ENCODE data around the gene CCN5. TPM values are rescaled to one million over a fixed set of nuclear protein-coding genes. Genes with fewer than 3 reads are reported as not detected.

CCN5 gene
- total and polyA plus RNA-seq, 2 of the 8 experiments (the other 6 are each of a cell fraction or from before 2014, with no cell fraction given), result not detected

DNA sequence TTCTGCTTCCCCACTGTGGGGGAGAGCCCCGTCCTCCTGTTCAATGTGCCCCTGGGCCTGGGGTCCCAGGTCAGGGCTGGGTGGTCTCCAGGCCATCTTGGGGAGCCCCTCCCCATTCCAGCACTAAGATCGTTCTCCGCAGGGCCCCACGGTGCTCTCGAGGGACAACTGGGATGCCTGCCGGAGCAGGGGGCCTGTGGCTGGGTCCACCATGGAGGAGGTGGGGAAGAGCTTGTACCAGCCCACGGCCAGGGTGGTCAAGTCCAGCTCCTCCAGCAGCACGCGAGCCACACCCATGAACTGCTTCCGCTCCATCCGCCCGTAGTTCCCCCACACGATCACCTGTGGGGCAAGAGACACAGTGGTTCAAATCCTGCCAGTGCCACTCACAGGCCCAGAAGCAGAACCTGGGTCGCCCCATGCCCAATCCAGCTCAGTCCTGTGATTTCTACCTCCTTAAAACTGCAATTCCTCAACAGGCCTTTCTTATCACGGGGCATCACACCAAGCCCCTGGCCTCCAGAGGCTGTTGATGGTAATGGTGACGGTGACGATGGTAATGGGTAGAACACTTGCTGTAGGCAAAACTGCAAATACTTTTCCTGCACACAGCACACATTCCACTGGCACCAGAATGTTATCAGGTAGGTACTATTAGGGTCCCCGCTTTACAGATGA lies 41.0 kb downstream of the CCN5 start:
- Histone ChIP-seq H2BK20ac (ENCODE audit: low read length) (no peak overlapping the region), H3K4me2 (ENCODE audit: insufficient read depth in 1 of 2, low read depth in 2 of 2, low read length in 2 of 2) (no peak overlapping the region), H2BK15ac (ENCODE audit: low read length) (no peak overlapping the region), H3K4me1 (replicated peaks in 1 of 4; ENCODE audit: control insufficient read depth in 3 of 4, insufficient read depth in 4 of 4, low read length in 3 of 4) (peaks cover 0 to 10% (median under 1%) of the 10 kb centered on the region in 4 experiments; a peak in 1 of 7 replicates), H3K36me3 (ENCODE audit: control insufficient read depth in 2 of 4, insufficient read depth in 4 of 4, low read length in 3 of 4) (peaks cover 0 to 9% (median 2%) of the 10 kb centered on the region in 4 experiments; a peak in 3 of 8 replicates), H4K91ac (replicated peaks; ENCODE audit: insufficient read length, low read length) (no peak overlapping the region), H3K27me3 (replicated peaks in 1 of 4; ENCODE audit: control insufficient read depth in 3 of 4, extremely low read depth in 1 of 4, insufficient read depth in 3 of 4, low read length in 3 of 4) (no peaks in the 10 kb centered on the region), H2BK5ac (ENCODE audit: low read depth, low read length) (no peak overlapping the region), H3K4me3 (ENCODE audit: extremely low read depth in 1 of 4, insufficient read depth in 2 of 4, low read depth in 3 of 4, low read length in 4 of 4) (no peak overlapping the region), H3K23me2 (ENCODE audit: low read depth, low read length) (no peaks in the 10 kb centered on the region), H3K79me1 (ENCODE audit: low read depth, low read length) (no peaks in the 10 kb centered on the region), H3K4ac (replicated peaks; ENCODE audit: insufficient read length, low read depth, low read length) (no peak overlapping the region), H3K9ac (replicated peaks in 1 of 4; ENCODE audit: extremely low read depth in 1 of 4, low read depth in 3 of 4, low read length in 3 of 4) (no peak overlapping the region), H4K5ac (ENCODE audit: insufficient read length, low read depth, low read length) (no peak overlapping the region), H2AK5ac (ENCODE audit: low read depth, low read length) (no peak overlapping the region), H3K23ac (ENCODE audit: insufficient read length) (no peak overlapping the region), H3K9me3 (ENCODE audit: insufficient read depth in 2 of 2, low read depth in 1 of 2, low read length in 1 of 2) (no peaks in the 10 kb centered on the region), H3K56ac (replicated peaks; ENCODE audit: insufficient read length, low read depth, low read length) (no peak overlapping the region), H4K8ac (ENCODE audit: extremely low read depth, insufficient read depth, low read length) (no peak overlapping the region), H3K18ac (ENCODE audit: extremely low read depth, low read length) (no peak overlapping the region), H3K27ac (ENCODE audit: low read depth, low read length) (no peak overlapping the region), H2AFZ (ENCODE audit: low read length) (no peak overlapping the region), H3K14ac (ENCODE audit: insufficient read length) (no peak overlapping the region), H2BK12ac (ENCODE audit: low read depth, low read length) (no peak overlapping the region), H3K79me2 (ENCODE audit: control insufficient read depth in 1 of 2, insufficient read depth in 2 of 2, low read length in 2 of 2) (no peaks in the 10 kb centered on the region), H2BK120ac (replicated peaks; ENCODE audit: low read depth, low read length) (no peak overlapping the region), H4K20me1 (replicated peaks in 1 of 2; ENCODE audit: control insufficient read depth in 1 of 2, insufficient read depth in 2 of 2, low read length in 2 of 2) (peaks cover 0 to 8% of the 10 kb centered on the region in 2 experiments)
- DNase-seq (ENCODE audit: low read depth in 1 of 2, low spot score in 2 of 2) (no peak), FAIRE-seq (no peak)
- TF ChIP-seq, protein P1, sequence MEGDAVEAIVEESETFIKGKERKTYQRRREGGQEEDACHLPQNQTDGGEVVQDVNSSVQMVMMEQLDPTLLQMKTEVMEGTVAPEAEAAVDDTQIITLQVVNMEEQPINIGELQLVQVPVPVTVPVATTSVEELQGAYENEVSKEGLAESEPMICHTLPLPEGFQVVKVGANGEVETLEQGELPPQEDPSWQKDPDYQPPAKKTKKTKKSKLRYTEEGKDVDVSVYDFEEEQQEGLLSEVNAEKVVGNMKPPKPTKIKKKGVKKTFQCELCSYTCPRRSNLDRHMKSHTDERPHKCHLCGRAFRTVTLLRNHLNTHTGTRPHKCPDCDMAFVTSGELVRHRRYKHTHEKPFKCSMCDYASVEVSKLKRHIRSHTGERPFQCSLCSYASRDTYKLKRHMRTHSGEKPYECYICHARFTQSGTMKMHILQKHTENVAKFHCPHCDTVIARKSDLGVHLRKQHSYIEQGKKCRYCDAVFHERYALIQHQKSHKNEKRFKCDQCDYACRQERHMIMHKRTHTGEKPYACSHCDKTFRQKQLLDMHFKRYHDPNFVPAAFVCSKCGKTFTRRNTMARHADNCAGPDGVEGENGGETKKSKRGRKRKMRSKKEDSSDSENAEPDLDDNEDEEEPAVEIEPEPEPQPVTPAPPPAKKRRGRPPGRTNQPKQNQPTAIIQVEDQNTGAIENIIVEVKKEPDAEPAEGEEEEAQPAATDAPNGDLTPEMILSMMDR (IDR thresholded peaks at IDR 0.05; ENCODE audit: control extremely low read depth in 1 of 3, insufficient read depth in 1 of 3, low read depth in 1 of 3, low read length in 3 of 3), result peak in 2 of 3 experiments; percentile 19 to 34; a peak in 3 of 4 replicates
- TF ChIP-seq, protein P2, sequence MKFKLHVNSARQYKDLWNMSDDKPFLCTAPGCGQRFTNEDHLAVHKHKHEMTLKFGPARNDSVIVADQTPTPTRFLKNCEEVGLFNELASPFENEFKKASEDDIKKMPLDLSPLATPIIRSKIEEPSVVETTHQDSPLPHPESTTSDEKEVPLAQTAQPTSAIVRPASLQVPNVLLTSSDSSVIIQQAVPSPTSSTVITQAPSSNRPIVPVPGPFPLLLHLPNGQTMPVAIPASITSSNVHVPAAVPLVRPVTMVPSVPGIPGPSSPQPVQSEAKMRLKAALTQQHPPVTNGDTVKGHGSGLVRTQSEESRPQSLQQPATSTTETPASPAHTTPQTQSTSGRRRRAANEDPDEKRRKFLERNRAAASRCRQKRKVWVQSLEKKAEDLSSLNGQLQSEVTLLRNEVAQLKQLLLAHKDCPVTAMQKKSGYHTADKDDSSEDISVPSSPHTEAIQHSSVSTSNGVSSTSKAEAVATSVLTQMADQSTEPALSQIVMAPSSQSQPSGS (IDR thresholded peaks at IDR 0.05; ENCODE audit: low read length), result no peak
- WGBS, 2 experiments (ENCODE audit: extremely low coverage in 1 of 2, insufficient coverage in 1 of 2, insufficient read length in 1 of 2, insufficient replicate concordance in 2 of 2, low coverage in 1 of 2, low lambda C conversion rate in 2 of 2, missing lambda C conversion rate in 1 of 2), result 92% methylated on average over 17 of the region's 18 CpGs; no CpG with 5 or more reads in 1 of the 2 experiments
- POLR2A ChIA-PET (ENCODE audit: partially characterized antibody), result interaction anchor here (1.0 to 1.8 kb wide), 2 partner anchors 9 to 10 kb away, joined by 4 to 6 read pairs; no protein-coding TSS in a partner anchor
- CTCF ChIA-PET (ENCODE audit: partially characterized antibody), result interaction anchor here (0.8 to 17.1 kb wide), 16 partner anchors 8 to 126 kb away, joined by 3 to 256 read pairs (median 5); partner anchors contain the start of gene KCNK15

Data from H1 (cell line).